ENCODE measurements around the gene CSNK2A1.

CSNK2A1 gene

GRCh38 chr20:497979-498378 is 45.6 kb downstream of the CSNK2A1 start:
- DNase-seq (ENCODE audit: low read depth, low spot score), result no peak
- Histone ChIP-seq H3K9ac (ENCODE audit: insufficient read length) (no peak overlapping the region), H3K36me3 (ENCODE audit: insufficient read depth, low read length) (peaks cover 84% of the 10 kb centered on the region), H3K9me3 (ENCODE audit: low read depth, low read length) (no peaks in the 10 kb centered on the region), H3K4me3 (no peak overlapping the region), H3K27ac (no peak overlapping the region)
- no peak for TF ChIP-seq EZH2 (IDR thresholded peaks at IDR 0.05)
- TF ChIP-seq POLR2AphosphoS5 (IDR thresholded peaks at IDR 0.05; ENCODE audit: borderline replicate concordance, low read depth, low read length), result no peak
- no peak for TF ChIP-seq FOXP2 (optimal IDR thresholded peaks at IDR 0.05; ENCODE audit: control extremely low read depth, extremely low read length, insufficient read depth)

DNA sequence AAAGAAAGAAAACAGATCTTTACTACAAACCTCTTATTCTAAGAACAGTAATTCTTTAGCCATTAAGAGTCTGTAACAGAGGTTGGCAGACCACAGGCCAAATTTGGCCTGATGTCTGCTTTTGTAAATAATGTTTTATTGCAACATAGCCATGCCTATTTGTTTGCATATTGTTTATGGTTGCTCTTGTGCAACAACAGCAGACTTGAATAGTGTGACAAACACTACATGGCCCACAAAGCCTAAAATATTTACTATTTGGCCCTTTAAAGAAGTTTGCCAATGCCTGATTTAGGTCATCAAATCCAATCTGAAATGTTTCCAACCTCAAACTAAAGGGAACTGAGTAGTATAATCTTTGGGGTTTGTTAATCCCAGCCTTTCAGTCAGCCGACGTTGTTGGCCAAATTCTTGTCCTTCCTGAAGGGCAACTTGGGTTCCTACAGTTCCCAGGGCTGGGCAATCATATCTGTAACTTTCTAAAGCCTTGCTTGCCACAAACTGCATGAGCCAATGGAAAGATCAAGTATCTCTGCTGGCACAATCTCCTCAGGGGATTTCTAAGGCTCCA is 47.4 kb downstream of the CSNK2A1 start:
- H3K9ac ChIP-seq (ENCODE audit: insufficient read length), result no peak overlapping the region
- no peaks in the 10 kb centered on the region for H3K9me3 ChIP-seq (ENCODE audit: low read depth, low read length)
- DNase-seq (ENCODE audit: low read depth, low spot score), result no peak
- peaks cover 86% of the 10 kb centered on the region for H3K36me3 ChIP-seq (ENCODE audit: insufficient read depth, low read length)
- TF ChIP-seq EZH2 (IDR thresholded peaks at IDR 0.05), result no peak
- no peak for TF ChIP-seq POLR2AphosphoS5 (IDR thresholded peaks at IDR 0.05; ENCODE audit: borderline replicate concordance, low read depth, low read length)
- TF ChIP-seq FOXP2 (optimal IDR thresholded peaks at IDR 0.05; ENCODE audit: control extremely low read depth, extremely low read length, insufficient read depth), result no peak
- no peak overlapping the region for H3K4me3 ChIP-seq
- H3K27ac ChIP-seq, result 0 out of 2 replicates have a peak overlapping the region, but pooled peaks have one; percentile 23

- Histone ChIP-seq H3K4me3 (no peak overlapping the region), H3K27ac (no peak overlapping the region), H3K9ac (ENCODE audit: insufficient read length) (no peak overlapping the region), H3K36me3 (ENCODE audit: insufficient read depth, low read length) (peaks cover 87% of the 10 kb centered on the region), H3K9me3 (ENCODE audit: low read depth, low read length) (no peaks in the 10 kb centered on the region)
- no peak for DNase-seq (ENCODE audit: low read depth, low spot score)
- TF ChIP-seq FOXP2 (optimal IDR thresholded peaks at IDR 0.05; ENCODE audit: control extremely low read depth, extremely low read length, insufficient read depth) (no peak), POLR2AphosphoS5 (IDR thresholded peaks at IDR 0.05; ENCODE audit: borderline replicate concordance, low read depth, low read length) (no peak)
Observed at GRCh38 chr20:492159-492558, 51.4 kb downstream of the CSNK2A1 start.

GRCh38 chr20:487655-488054 is 55.9 kb downstream of the CSNK2A1 start:
- no peak overlapping the region for H3K9ac ChIP-seq (ENCODE audit: insufficient read length)
- TF ChIP-seq POLR2AphosphoS5 (IDR thresholded peaks at IDR 0.05; ENCODE audit: borderline replicate concordance, low read depth, low read length) (no peak), EZH2 (IDR thresholded peaks at IDR 0.05) (no peak), FOXP2 (optimal IDR thresholded peaks at IDR 0.05; ENCODE audit: control extremely low read depth, extremely low read length, insufficient read depth) (no peak)
- no peaks in the 10 kb centered on the region for H3K9me3 ChIP-seq (ENCODE audit: low read depth, low read length)
- DNase-seq (ENCODE audit: low read depth, low spot score), result no peak
- peaks cover 90% of the 10 kb centered on the region for H3K36me3 ChIP-seq (ENCODE audit: insufficient read depth, low read length)
- no peak overlapping the region for H3K27ac ChIP-seq
- no peak overlapping the region for H3K4me3 ChIP-seq

GRCh38 chr20:483815-484644 is 59.6 kb downstream of the CSNK2A1 start:
- H3K4me3 ChIP-seq, result no peak overlapping the region
- TF ChIP-seq POLR2AphosphoS5 (IDR thresholded peaks at IDR 0.05; ENCODE audit: borderline replicate concordance, low read depth, low read length) (no peak), FOXP2 (optimal IDR thresholded peaks at IDR 0.05; ENCODE audit: control extremely low read depth, extremely low read length, insufficient read depth) (no peak), EZH2 (IDR thresholded peaks at IDR 0.05) (no peak)
- H3K27ac ChIP-seq, result no peak overlapping the region
- DNase-seq (ENCODE audit: low read depth, low spot score), result no peak
- H3K36me3 ChIP-seq (ENCODE audit: insufficient read depth, low read length), result peaks cover 92% of the 10 kb centered on the region
- H3K9ac ChIP-seq (ENCODE audit: insufficient read length), result no peak overlapping the region
- H3K9me3 ChIP-seq (ENCODE audit: low read depth, low read length), result no peaks in the 10 kb centered on the region

DNA sequence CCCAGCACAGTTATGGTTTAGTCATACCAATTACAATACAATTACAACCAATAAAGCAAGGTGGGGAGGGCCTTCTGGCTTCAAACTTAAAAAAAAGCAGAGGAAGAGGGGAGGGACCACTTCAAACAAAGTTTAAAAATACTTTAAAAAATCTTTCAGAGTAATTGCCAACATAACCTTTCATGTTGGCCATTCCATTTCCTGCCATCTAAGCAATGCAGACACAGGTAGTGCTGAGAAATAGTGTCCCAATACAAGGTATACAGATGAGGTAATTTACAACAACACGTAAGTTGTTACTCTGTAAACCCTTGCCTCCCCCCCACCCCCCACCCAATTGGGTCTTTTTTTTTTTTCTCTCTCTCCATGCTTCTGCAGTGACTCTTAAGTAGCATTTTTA is 62.4 kb downstream of the CSNK2A1 start:
- DNase-seq (ENCODE audit: low read depth, low spot score), result no peak
- Histone ChIP-seq H3K9ac (ENCODE audit: insufficient read length) (no peak overlapping the region), H3K4me3 (no peak overlapping the region), H3K9me3 (ENCODE audit: low read depth, low read length) (no peaks in the 10 kb centered on the region), H3K27ac (no peak overlapping the region), H3K36me3 (ENCODE audit: insufficient read depth, low read length) (peaks cover 84% of the 10 kb centered on the region)
- TF ChIP-seq POLR2AphosphoS5 (IDR thresholded peaks at IDR 0.05; ENCODE audit: borderline replicate concordance, low read depth, low read length), result no peak

DNA sequence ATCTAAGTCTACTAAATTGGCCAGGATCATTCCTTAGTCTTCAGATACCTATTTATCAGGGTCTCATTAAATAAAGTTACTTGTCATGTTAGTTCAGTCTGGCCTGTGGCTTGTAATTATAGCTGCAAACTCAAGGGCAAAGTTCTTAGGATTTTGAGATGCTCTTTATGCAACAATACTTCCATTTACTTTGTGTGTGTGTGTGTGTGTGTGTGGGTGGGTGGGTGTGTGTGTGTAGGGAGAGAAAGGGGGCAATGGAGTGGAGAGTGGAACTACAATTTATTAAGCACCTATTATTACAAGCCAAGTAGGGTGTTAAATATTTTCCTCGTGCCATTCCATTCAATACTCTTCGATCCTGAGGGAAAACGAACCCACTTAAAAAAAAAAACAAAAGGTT is 63.5 kb downstream of the CSNK2A1 start:
- H3K4me3 ChIP-seq, result no peak overlapping the region
- no peaks in the 10 kb centered on the region for H3K9me3 ChIP-seq (ENCODE audit: low read depth, low read length)
- no peak overlapping the region for H3K27ac ChIP-seq
- no peak for DNase-seq (ENCODE audit: low read depth, low spot score)
- H3K36me3 ChIP-seq (ENCODE audit: insufficient read depth, low read length), result peaks cover 82% of the 10 kb centered on the region
- TF ChIP-seq FOXP2 (optimal IDR thresholded peaks at IDR 0.05; ENCODE audit: control extremely low read depth, extremely low read length, insufficient read depth) (no peak), POLR2AphosphoS5 (IDR thresholded peaks at IDR 0.05; ENCODE audit: borderline replicate concordance, low read depth, low read length) (no peak), EZH2 (IDR thresholded peaks at IDR 0.05) (no peak)
- no peak overlapping the region for H3K9ac ChIP-seq (ENCODE audit: insufficient read length)

DNA sequence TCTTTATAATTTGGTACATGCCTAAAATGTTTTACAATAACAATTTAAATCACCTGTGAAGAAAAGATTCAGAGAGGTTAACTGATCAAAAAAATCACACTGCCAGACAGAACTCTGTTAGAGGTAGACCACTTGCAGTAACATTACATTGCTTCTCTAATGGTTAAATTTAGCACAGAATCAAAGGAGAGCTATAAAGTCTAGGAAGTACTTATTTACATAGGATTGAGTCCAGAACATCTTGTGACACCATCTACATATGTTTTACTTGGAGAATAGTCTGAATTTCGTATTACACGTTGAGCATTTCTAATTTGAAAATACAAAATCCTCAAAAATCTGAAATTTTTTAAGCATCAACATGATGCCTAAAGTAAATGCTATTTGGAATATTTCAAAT is 64.1 kb downstream of the CSNK2A1 start:
- no peak overlapping the region for H3K4me3 ChIP-seq
- no peak for DNase-seq (ENCODE audit: low read depth, low spot score)
- no peaks in the 10 kb centered on the region for H3K9me3 ChIP-seq (ENCODE audit: low read depth, low read length)
- H3K9ac ChIP-seq (ENCODE audit: insufficient read length), result no peak overlapping the region
- 0 out of 2 replicates have a peak overlapping the region, but pooled peaks have one; percentile 32 for H3K27ac ChIP-seq
- H3K36me3 ChIP-seq (ENCODE audit: insufficient read depth, low read length), result peaks cover 79% of the 10 kb centered on the region
- no peak for TF ChIP-seq POLR2AphosphoS5 (IDR thresholded peaks at IDR 0.05; ENCODE audit: borderline replicate concordance, low read depth, low read length)
- TF ChIP-seq FOXP2 (optimal IDR thresholded peaks at IDR 0.05; ENCODE audit: control extremely low read depth, extremely low read length, insufficient read depth), result no peak
- no peak for TF ChIP-seq EZH2 (IDR thresholded peaks at IDR 0.05)

All from SK-N-MC (cell line).